GM21576 (cell line): ENCODE measurements around the gene ELP5.
"Not testable (repeated sequence)": the region's sequence is repeated elsewhere in the genome, so short reads cannot be mapped to it uniquely, and the experiment has no call there.

Experiments
- ATAC-seq: cut with Tn5 transposase; IDR thresholded peaks from one replicate; pipeline ENCODE4 v1.9.1; 2021; ENCODE audit warnings: mild to moderate bottlenecking, moderate library complexity; ENCODE audit not compliant: unreplicated experiment

ELP5 gene

GRCh38 chr17:7235693-7236665, 16.0 kb upstream of the ELP5 start:
- no peak for ATAC-seq

- no peak for ATAC-seq
These were observed 15.2 kb upstream of the ELP5 start for GRCh38 chr17:7236808-7237207.

GRCh38 chr17:7237266-7237760, 14.7 kb upstream of the ELP5 start:
- ATAC-seq = no peak

GRCh38 chr17:7237761-7238419, 14.1 kb upstream of the ELP5 start:
- ATAC-seq = no peak

GRCh38 chr17:7238420-7239090, 13.5 kb upstream of the ELP5 start:
- ATAC-seq = no peak

- peak; percentile 47 for ATAC-seq
These were observed 12.7 kb upstream of the ELP5 start, which contains the start of gene PHF23 for GRCh38 chr17:7239091-7240027. TSS of gene PHF23 (minus strand) at chr17:7239457. CDS start at chr17:7239279, 178 bp downstream.

GRCh38 chr17:7240375-7240774, 11.6 kb upstream of the ELP5 start:
- no peak for ATAC-seq

GRCh38 chr17:7241090-7241733, 10.8 kb upstream of the ELP5 start:
- ATAC-seq = no peak

GRCh38 chr17:7241783-7242716, 10.0 kb upstream of the ELP5 start, which contains the start of gene GABARAP:
TSS of gene GABARAP (minus strand) at chr17:7242449. CDS start at chr17:7242330, 119 bp downstream.
- no peak for ATAC-seq

GRCh38 chr17:7242717-7243452, 9.1 kb upstream of the ELP5 start:
- peak; percentile 37 for ATAC-seq

- no peak for ATAC-seq
These were observed 8.6 kb upstream of the ELP5 start for GRCh38 chr17:7243453-7243729.

GRCh38 chr17:7243838-7244237, 8.2 kb upstream of the ELP5 start:
- not testable (repeated sequence) for ATAC-seq

GRCh38 chr17:7246779-7247178, 5.2 kb upstream of the ELP5 start:
- no peak for ATAC-seq

- no peak for ATAC-seq
These were observed 3.2 kb upstream of the ELP5 start for GRCh38 chr17:7248796-7249195.

- ATAC-seq = no peak
These were observed 2.8 kb upstream of the ELP5 start for GRCh38 chr17:7249214-7249613.

GRCh38 chr17:7249830-7250229, 2.2 kb upstream of the ELP5 start:
- no peak for ATAC-seq

- no peak for ATAC-seq
These were observed 1.1 kb upstream of the ELP5 start for GRCh38 chr17:7250695-7251627.
